ENCODE measurements around the gene ALG2.

Gene ALG2

GRCh38 chr9:99169982-99170761 lies 51.6 kb downstream of the ALG2 start:
- no peak for DNase-seq

- no peak for DNase-seq
Measured at GRCh38 chr9:99169086-99169485, 52.7 kb downstream of the ALG2 start.

GRCh38 chr9:99167694-99168093 lies 54.0 kb downstream of the ALG2 start:
- no peak for DNase-seq

- no peak for DNase-seq
Measured at GRCh38 chr9:99167119-99167518, 54.6 kb downstream of the ALG2 start.

All from inflammatory macrophage treated with lipopolysaccharide for 4 hours (primary cell).